ENCODE measurements around the gene WFDC5. TPM values are rescaled to one million over a fixed set of nuclear protein-coding genes. Genes with fewer than 3 reads are reported as not detected.

The WFDC5 gene
- total RNA-seq, 1 donor from 2014 or later = not detected

GRCh38 chr20:45094864-45095574, 20.0 kb downstream of the WFDC5 start:
- peaks cover 35% of the 10 kb centered on the region for H3K27me3 Mint-ChIP-seq (ENCODE audit: low read depth)
- TF ChIP-seq CTCF (IDR thresholded peaks at IDR 0.05; ENCODE audit: unreplicated experiment) = no peak
- DNase-seq (ENCODE audit: low spot score in 2 of 2, unreplicated experiment in 2 of 2) = no peak
- H3K27ac Mint-ChIP-seq = no peak overlapping the region
- no peak overlapping the region for H3K4me3 Mint-ChIP-seq
- H3K4me1 Mint-ChIP-seq = no peaks in the 10 kb centered on the region
- H3K36me3 Mint-ChIP-seq = no peaks in the 10 kb centered on the region
- no peaks in the 10 kb centered on the region for H3K9me3 Mint-ChIP-seq

- no peaks in the 10 kb centered on the region for H3K4me1 Mint-ChIP-seq
- H3K4me3 Mint-ChIP-seq = no peak overlapping the region
- TF ChIP-seq CTCF (IDR thresholded peaks at IDR 0.05; ENCODE audit: unreplicated experiment) = no peak
- H3K9me3 Mint-ChIP-seq = no peaks in the 10 kb centered on the region
- no peaks in the 10 kb centered on the region for H3K36me3 Mint-ChIP-seq
- no peak for DNase-seq (ENCODE audit: low spot score in 2 of 2, unreplicated experiment in 2 of 2)
- peaks cover 27% of the 10 kb centered on the region for H3K27me3 Mint-ChIP-seq (ENCODE audit: low read depth)
- no peak overlapping the region for H3K27ac Mint-ChIP-seq
Observed at GRCh38 chr20:45094201-45094600, 20.8 kb downstream of the WFDC5 start.

- Mint-ChIP-seq H3K4me3 (no peak overlapping the region), H3K4me1 (peaks cover 3% of the 10 kb centered on the region), H3K27me3 (ENCODE audit: low read depth) (peaks cover 19% of the 10 kb centered on the region), H3K9me3 (no peaks in the 10 kb centered on the region), H3K27ac (no peak overlapping the region), H3K36me3 (no peaks in the 10 kb centered on the region)
- no peak for DNase-seq (ENCODE audit: low spot score in 2 of 2, unreplicated experiment in 2 of 2)
- no peak for TF ChIP-seq CTCF (IDR thresholded peaks at IDR 0.05; ENCODE audit: unreplicated experiment)
Observed at GRCh38 chr20:45092898-45093297, 22.1 kb downstream of the WFDC5 start.

GRCh38 chr20:45091366-45091765, 23.6 kb downstream of the WFDC5 start:
- no peak overlapping the region for H3K4me3 Mint-ChIP-seq
- peaks cover 6% of the 10 kb centered on the region for H3K4me1 Mint-ChIP-seq
- H3K9me3 Mint-ChIP-seq = peaks cover 4% of the 10 kb centered on the region
- no peak for TF ChIP-seq CTCF (IDR thresholded peaks at IDR 0.05; ENCODE audit: unreplicated experiment)
- no peak for DNase-seq (ENCODE audit: low spot score in 2 of 2, unreplicated experiment in 2 of 2)
- H3K36me3 Mint-ChIP-seq = peaks cover 3% of the 10 kb centered on the region
- H3K27ac Mint-ChIP-seq = no peak overlapping the region
- peaks cover 6% of the 10 kb centered on the region for H3K27me3 Mint-ChIP-seq (ENCODE audit: low read depth)

- Mint-ChIP-seq H3K27ac (no peak overlapping the region), H3K36me3 (peaks cover 7% of the 10 kb centered on the region), H3K4me3 (no peak overlapping the region), H3K9me3 (peaks cover 12% of the 10 kb centered on the region), H3K4me1 (peaks cover 6% of the 10 kb centered on the region), H3K27me3 (ENCODE audit: low read depth) (no peaks in the 10 kb centered on the region)
- TF ChIP-seq CTCF (IDR thresholded peaks at IDR 0.05; ENCODE audit: unreplicated experiment) = no peak
- no peak for DNase-seq (ENCODE audit: low spot score in 2 of 2, unreplicated experiment in 2 of 2)
Observed at GRCh38 chr20:45090481-45090880, 24.5 kb downstream of the WFDC5 start.

Measured in mesothelial cell of epicardium (in vitro differentiated cells).